IMR-90 (cell line): ENCODE data around the gene PEX14.

Experiments
- CTCF ChIP-seq: conservative IDR thresholded peaks from 2 replicates; pipeline ENCODE4 v1.5.1; 2012; ENCODE audit warnings: mild to moderate bottlenecking, low read depth, low read length, improper control_type of control experiment
- ELK1 ChIP-seq: fragments of 150-350 bp; IDR thresholded peaks from 2 replicates; pipeline ENCODE4 v1.6.1; 2016; ENCODE audit warnings: low read depth, mild to moderate bottlenecking, low read length, moderate library complexity, borderline replicate concordance
- POLR2A ChIP-seq: IDR thresholded peaks from 2 replicates; pipeline ENCODE4 v1.6.1; 2012; ENCODE audit warnings: mild to moderate bottlenecking, low read depth, low read length

GRCh38 chr1:10586125-10586524, 111.4 kb downstream of the PEX14 start:
- no peak for TF ChIP-seq POLR2A
- TF ChIP-seq ELK1, result no peak
- no peak for TF ChIP-seq CTCF
